Right lobe of liver (tissue), 4 donors: ENCODE results near the gene CCNA2.

ENCODE experiments used
- CTCF ChIP-seq, 4 donors: fragments of 200-600 bp in 3 of 4; fragments of 450-650 bp in 1 of 4; IDR thresholded peaks; one replicate each; pipeline versions ENCODE4 v1.5.1 to v1.8.0; 2016 to 2022; ENCODE audit warnings: antibody characterized with exemption in 4 of 4, mild to moderate bottlenecking in 2 of 4
- POLR2A ChIP-seq: fragments of 450-650 bp; IDR thresholded peaks from one replicate; pipeline ENCODE4 v1.6.1; 2017; ENCODE audit warnings: antibody characterized with exemption, mild to moderate bottlenecking
- donor health status: DM: no; HTN: no; CAD: no.
- donor health status: DM: no; HTN: no; CAD: no.
- donor health status: DM: no; HTN: yes; CAD: no.

GRCh38 chr4:121776610-121777401 is 46.9 kb downstream of the CCNA2 start:
- TF ChIP-seq CTCF (IDR thresholded peaks at IDR 0.05) (no peak), POLR2A (no peak)
